NCI-H1417 (cell line): ENCODE results near the gene SFMBT1.
A peak's percentile ranks its signal among the peaks of the same experiment; 100 is the strongest.
"Not testable (repeated sequence)": the region's sequence is repeated elsewhere in the genome, so short reads cannot be mapped to it uniquely, and the experiment has no call there.

Source experiments
- DNase-seq, 3 experiments: peaks; one replicate each; lab custom pipeline; 2025; lab: John Stamatoyannopoulos, UW

The SFMBT1 gene

GRCh38 chr3:53072653-53073552 lies 27.0 kb upstream of the SFMBT1 start:
- peak; percentile 58 to 80 (median 64) for DNase-seq

DNA sequence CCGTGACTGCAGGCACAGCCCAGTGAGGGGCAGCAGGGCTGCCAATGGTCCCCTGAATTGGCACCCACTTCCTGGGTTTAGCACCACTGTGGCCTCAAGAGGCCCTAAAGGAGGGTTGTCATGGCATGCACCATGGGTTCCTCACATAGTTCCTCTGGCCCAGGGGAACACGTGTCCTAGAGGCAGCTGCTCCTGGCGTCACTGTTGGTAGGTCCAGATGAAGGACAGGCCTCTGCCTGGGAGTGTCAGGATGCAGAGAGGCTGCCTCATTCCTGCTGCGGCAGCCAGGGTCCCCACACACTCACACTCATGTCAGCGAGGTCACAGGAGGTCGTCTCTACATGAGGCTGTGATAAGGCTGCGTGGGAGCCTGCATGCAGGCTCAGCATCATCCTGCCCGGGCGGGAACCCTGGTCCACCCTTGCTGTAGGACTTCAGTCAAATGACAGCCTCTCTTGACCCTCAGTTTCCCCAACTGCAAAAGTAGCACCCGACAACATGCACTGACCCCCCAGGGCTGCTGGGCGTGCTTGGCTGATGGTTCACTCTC lies 26.1 kb upstream of the SFMBT1 start:
- DNase-seq = no peak

DNA sequence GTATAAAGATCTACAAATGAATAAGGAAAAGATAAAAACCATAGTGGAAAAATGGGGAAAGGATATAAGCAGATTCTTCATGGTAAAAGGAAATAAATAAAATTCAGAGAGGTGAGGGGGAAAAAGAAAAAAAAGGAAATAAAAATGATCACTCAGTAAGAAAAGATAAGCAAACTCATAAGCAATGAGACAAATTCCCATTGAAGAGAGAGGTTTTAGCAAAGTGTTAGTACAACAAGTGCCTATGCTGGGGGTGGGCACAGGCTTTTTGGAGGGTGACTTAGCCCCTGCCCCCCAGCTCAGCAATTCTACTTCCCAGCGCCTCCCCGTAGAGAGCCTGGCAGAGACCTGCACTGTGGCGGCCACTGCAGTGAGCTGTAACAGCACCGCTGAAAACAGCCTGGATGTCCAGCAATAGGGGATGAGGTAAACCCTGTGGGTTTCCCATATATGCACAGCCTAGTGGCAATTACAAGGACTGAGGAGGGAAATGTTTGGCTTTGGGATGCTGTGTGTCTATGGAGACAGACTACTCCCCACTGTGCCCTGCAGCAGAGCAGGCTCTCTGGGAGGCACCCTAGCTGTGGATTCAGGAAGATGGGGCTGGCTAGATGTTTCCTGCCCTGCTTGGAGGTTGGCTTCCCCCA lies 23.7 kb upstream of the SFMBT1 start:
- no peak for DNase-seq

GRCh38 chr3:53068176-53068575 lies 22.3 kb upstream of the SFMBT1 start:
- DNase-seq = no peak

- no peak for DNase-seq
Observed at GRCh38 chr3:53067567-53067966, 21.7 kb upstream of the SFMBT1 start.

DNA sequence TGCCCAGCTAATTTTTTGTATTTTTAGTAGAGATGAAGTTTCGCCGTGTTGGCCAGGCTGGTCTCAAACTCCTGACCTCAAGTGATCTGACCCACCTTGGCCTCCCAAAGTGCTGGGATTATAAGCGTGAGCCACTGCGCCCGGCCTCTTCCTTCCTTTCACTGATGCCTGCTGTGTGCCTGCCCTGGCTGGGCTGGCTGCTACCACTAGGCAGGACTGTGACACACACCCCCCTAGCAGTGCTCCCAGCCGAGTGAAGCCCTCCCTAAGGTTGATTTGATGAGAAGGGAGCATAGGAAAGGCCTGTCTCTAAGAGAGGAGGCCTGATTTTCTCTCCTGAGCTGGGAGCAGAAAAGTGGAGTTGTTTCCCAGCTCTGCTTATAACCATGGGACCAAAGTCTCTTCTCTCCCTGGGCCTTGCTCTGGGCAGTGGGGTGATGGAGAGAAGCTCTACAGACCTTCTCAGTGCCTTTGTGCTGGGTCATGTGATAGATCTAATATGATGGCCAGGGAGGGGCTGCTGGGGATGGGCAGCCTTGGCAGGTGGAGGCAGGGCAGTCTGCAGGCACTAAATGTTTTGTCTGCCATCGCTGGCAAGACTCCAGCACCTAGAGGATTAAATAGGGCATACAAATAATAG lies 20.1 kb upstream of the SFMBT1 start:
- peak in 1 of 3 experiments; percentile 37 for DNase-seq

DNA sequence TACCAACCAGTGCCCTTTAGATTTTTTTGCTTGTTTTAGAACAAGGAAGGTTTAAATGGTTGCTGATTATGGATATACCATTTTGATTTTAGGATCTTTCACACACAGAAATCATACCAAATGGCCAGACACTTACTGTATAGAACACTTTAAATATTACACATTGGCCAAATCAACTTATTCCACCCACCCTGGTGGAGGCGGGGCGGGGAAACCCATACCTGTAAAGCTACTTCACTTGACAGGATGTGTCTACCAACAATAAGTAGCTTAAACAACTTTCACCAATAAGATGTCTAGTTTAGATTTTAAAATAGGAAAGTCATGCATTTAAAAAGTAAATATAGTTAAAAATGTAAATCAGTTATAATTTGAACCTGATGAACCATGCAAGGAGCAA lies 17.0 kb upstream of the SFMBT1 start:
- DNase-seq = no peak

- no peak for DNase-seq
Observed at GRCh38 chr3:53056442-53056841, 10.6 kb upstream of the SFMBT1 start.

- not testable (repeated sequence) for DNase-seq
Observed at GRCh38 chr3:53054233-53054632, 8.4 kb upstream of the SFMBT1 start.

- no peak for DNase-seq
Observed at GRCh38 chr3:53051929-53052328, 6.1 kb upstream of the SFMBT1 start.

DNA sequence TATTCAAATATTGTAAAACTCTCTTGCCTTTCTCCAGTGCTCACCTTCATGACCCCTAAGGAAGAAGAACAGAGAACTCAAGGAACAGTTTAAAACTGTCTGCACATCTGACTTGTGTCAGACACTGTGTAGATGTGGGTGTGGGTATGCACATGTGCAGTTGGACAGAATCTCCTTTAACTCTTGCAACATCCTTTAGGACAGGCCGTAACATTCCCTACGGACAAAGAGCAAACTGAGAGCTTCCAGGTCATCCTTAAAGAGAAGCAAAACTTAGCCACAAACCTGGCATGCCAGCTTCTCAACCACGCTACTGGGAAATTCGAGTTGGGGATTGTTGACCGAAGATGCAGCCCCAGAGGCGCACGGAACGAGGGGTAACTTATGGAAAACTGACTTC lies 4.1 kb upstream of the SFMBT1 start:
- no peak for DNase-seq

- DNase-seq = peak in 2 of 3 experiments; percentile 62 to 75
Observed at GRCh38 chr3:53046171-53047170, 598 bp upstream of the SFMBT1 start.

GRCh38 chr3:53044711-53045517 lies 959 bp downstream of the SFMBT1 start:
- peak; percentile 35 to 60 (median 59) for DNase-seq

DNA sequence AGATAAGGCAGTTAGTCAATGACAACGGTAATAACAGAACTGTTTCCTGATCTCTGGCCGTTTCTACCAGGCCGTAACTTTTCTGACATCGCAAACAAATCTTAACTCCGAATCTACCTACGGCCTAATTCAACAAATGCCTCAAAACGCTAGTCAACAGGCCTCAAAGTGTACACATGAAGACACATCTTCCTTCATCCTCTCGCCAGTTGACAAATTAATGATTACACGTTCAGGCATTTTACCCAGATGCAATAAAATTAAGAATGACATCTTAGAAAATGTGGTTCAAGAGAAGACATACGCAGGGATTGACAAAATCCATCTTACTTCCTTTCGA lies 1.5 kb downstream of the SFMBT1 start:
- no peak for DNase-seq

GRCh38 chr3:53043738-53044137 lies 2.1 kb downstream of the SFMBT1 start:
- no peak for DNase-seq

GRCh38 chr3:53042651-53043050 lies 3.2 kb downstream of the SFMBT1 start:
- DNase-seq = no peak

GRCh38 chr3:53040351-53040820 lies 5.5 kb downstream of the SFMBT1 start:
- no peak for DNase-seq

GRCh38 chr3:53039376-53039752 lies 6.5 kb downstream of the SFMBT1 start:
- no peak for DNase-seq

DNA sequence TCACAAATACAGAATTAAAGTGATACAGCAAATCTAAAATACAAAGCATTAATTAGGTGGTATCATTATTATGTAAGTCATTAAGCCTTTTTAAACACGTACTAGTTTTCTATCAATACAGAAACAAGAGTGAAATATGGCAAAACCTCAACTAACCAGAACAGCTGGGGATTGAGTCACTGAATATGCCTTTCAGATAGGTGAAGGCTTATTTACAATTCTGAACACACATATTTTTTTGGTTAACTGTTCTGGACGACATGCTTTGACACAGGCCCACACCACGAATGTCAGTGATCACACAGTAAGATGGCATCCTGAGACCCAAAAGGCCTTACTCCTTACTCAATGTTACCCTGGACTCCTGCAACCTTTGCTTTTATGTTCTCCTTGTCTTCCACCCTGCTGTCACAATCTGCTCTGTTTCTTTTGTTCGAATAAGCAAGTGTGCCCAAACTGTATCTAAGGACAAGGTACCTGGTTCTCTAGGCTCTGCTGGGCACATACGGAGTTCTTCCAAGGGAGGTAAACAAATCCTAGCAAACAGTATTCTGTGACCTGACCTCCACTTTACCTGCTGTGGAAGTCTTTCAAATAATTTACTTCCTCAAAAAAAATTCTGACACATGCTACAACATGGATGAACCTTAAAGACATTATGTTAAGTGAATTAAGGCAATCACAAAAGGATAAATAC lies 7.0 kb downstream of the SFMBT1 start:
- no peak for DNase-seq
